Stimulated activated CD4-positive, alpha-beta T cell treated with anti-CD3 and anti-CD28 coated beads, TNF-alpha, amount 100 ng/mL, for 4 hours (primary cell): ENCODE results near the gene GRIN2C.

Source experiments
- DNase-seq, 3 experiments: peaks; one replicate each; pipeline ENCODE4 v3.0.0-alpha.2; 2020; ENCODE audit warnings: low read depth in 3 of 3

GRIN2C gene

DNA sequence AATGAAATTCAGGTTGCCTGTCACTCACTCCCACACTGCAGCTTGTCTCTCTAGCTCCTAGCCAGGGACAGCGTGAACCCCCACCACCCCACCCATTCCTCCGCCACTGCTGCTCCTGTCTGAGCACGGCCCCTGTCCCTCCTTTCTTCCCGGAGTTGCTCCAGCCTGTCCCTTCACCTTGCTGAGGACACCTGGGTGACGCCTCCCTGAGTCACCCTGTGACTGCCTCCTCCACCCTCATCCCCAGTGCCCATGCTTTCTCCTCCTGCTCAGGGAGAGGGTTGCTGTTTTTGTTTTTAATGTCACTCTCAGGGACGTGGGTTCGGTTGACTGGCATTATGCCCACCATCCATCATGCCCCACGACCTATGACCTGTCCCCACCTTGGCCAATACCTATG is 57.8 kb downstream of the GRIN2C start:
- DNase-seq: no peak

DNA sequence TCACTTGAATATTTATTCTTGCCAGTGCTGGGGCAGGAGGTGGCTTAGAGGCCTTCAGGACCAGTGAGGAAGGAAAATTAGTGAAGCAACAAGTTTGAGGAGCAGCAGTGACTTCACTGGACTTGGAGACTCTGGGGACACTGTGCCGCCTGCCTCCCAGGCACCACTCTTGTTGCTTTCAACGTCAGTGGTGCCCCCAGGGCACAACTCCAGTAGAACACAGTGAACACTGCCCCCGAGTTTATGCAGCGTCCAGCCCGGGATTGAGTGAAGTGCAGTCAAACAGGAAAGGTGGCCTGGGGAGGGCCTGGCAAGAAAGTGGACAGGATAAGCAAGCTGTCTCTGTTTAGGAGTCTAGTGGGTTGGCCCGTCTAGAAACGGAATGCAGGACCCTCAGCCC is 59.2 kb downstream of the GRIN2C start:
- no peak for DNase-seq

DNA sequence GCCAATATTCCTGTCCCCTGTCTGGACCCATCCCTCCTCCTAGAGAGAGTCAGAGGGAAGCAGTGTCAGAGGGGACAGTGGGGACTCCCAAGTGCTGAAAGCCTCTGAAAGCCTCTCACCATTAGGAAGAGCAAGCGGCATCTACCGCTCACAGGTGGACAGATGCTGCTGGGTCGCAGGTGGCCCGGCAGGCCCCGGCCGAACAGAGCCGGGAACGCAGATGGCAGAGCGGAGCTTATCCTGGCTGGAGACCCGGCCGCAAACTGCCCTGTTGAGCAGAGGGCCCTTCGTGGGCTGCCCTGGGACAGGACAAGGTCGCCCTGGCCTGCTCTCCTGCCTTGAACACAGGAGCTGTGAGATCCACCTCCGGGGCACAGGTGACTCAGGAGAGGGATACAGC is 60.6 kb downstream of the GRIN2C start:
- no peak for DNase-seq

DNA sequence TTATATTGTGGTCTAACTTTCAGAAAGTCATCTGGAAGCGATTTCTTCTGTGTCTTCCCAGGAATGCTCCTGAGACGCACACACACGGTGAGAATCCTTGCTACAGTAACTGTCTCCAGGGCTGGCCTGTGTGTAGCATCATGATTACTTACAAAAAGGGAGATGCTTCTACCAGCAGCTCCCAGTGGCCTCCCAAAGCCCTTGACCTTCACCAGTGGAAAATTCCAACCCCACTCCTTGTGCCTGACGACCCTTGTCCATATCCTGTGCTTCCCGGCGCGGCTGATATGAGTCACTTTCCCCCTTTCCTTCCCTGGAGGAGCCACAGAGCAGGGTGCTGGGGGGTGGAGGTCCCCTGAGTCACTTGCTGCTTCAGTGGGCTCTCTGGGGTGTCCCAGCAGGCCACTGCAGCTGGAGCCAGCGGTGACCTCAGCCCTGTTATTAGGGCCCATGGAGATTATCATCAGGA is 61.4 kb downstream of the GRIN2C start:
- no peak for DNase-seq

DNA sequence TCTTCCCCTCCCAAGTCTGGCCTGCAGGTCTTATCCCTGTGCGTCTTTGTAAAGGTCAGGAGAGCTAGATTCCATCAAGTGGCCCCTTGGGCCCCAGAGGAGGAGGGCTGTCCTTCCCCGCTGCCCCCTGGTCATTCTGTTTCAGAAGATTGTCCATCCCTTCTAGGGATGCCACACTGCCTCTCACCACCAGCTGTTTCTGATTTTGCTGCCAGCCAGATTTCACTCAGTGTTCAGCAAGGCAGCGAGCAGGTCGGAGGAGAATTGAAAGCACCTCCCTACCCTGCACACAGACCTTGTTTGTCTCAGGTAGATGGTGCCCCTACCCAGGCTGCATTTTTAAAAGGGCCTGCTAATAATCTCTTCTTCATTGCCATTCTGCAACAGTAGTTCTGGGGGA is 61.9 kb downstream of the GRIN2C start:
- DNase-seq: no peak

DNA sequence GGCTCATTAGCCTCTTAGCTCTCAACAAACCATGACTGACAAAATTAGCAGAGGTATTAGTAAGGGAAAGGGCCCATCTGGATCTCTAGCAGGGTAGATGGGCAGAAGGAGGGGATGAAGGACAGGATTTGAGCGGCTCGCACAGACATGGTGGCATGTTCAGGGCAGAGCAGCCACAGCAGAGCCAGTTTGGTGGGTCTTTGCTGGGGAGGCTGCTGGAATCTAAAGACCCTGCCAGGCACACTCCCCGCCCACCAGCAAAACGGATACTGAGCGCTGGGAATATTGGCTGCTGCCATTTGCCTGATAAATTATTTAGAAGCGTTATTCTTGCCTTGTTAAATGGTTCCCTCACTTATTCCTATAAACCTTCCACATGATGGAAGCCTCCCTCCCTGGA is 62.8 kb downstream of the GRIN2C start:
- no peak for DNase-seq

DNA sequence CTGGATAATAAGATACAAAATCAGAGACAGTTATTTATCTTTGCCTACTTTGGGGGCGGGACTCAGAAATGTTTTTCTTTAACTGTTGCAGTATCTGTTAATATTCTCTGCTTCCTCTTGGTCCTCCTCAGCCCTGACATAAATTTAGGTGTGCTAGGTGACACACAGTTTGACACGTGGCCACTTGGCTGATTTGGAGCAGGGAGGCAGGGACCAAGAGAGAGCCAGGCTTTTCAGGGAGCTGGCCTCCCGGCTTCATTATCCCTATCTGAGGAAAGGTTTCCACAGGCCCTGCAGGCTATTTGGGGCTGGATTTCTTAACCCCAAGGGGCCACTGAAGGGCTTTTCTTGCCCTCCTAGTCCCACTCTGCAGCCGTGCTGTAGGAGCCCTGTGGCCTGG is 63.5 kb downstream of the GRIN2C start:
- no peak for DNase-seq

DNA sequence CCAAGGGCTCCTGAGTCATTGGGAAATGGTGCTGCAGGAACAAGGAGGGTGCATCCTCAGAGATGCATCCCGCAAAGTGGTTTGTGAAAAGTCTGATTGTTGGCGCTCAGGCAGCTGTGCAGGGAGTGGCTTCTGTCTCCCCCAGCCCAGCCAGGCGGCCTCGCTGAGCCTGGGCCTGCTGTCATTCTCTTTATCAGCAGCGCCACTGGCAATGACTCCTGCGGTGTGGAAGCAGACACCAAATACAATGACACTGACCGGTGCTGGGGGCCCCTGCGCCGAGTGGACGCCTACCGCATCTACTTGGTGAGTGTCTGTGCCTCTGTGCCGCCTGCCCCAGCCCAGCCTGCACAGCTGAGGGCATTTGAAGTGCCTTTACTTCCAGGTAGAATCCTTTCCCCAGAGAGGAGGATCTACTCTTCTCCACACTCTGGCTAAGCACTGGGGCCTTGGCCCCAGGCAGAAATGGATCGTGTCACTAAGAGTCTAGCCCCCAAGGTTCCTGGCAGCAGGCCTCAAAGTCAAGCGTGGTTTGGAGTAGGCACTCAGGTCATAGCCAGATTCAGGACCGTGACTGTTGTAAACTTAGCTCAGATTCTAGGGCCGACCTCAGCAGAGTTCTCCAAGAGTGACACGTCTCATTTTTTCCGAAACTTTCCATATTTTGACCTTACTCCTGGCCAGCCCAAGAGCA is 64.2 kb downstream of the GRIN2C start:
- no peak for DNase-seq

DNA sequence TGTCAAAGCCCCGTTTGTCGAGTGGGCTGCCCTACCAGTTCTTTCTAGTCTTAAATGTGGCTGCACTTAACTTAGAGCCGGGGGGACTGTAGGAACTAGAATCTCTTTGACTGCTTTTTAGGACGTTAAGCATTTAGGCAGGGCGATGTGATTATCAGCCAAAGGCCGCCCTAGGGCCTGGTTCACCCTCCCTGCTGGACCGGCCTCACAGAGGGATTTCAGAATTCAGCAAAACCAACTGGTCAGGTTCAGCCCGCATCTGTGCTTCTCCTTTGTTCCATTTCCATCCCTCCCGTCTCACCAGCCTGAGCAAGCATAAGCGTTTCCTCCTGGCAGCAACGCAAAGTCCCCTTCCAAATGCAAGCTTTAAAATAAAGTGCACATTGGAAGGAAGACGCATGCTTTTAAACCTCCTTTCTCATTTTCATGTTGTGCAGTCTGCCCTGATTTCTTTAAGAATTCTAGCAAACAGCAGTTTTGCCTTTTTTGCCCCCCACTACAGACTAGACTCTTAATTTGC is 67.0 kb downstream of the GRIN2C start:
- DNase-seq: no peak
